Tibial nerve (tissue), 4 donors: ENCODE data around the gene TMEM181. TPM values are rescaled to one million over a fixed set of nuclear protein-coding genes. Genes with fewer than 3 reads are reported as not detected.
A peak's percentile ranks its signal among the peaks of the same experiment; 100 is the strongest.

Experiments
- DNase-seq, 2 donors: peaks; one replicate each; pipeline ENCODE4 v3.0.0-alpha.2; 2019; ENCODE audit warnings: low spot score in 2 of 2
- H3K27ac ChIP-seq, 4 donors: fragments of 200-600 bp; sonication (generic) in 3 of 4; one replicate each; pipeline ENCODE4 v1.5.1; 2017 to 2019; ENCODE audit warnings: mild to moderate bottlenecking in 1 of 4
- H3K27me3 ChIP-seq, 2 donors: fragments of 200-600 bp; sonication (generic) in 1 of 2; one replicate each; pipeline versions ENCODE4 v1.5.1 to v1.6.0; 2017 to 2019
- H3K36me3 ChIP-seq, 3 donors: fragments of 200-600 bp; sonication (generic); one replicate each; pipeline ENCODE4 v1.5.1; 2018 to 2019
- H3K4me1 ChIP-seq, 4 donors: fragments of 200-600 bp; sonication (generic) in 3 of 4; one replicate each; pipeline ENCODE4 v1.5.1; 2017 to 2019
- H3K4me3 ChIP-seq, 4 donors: fragments of 200-600 bp; sonication (generic) in 3 of 4; one replicate each; pipeline ENCODE4 v1.5.1; 2017 to 2019; ENCODE audit warnings: mild to moderate bottlenecking in 1 of 4, moderate library complexity in 1 of 4
- H3K9me3 ChIP-seq, 4 donors: fragments of 200-600 bp; sonication (generic) in 3 of 4; one replicate each; pipeline ENCODE4 v1.5.1; 2017 to 2019
- CTCF ChIP-seq, 5 experiments: fragments of 200-600 bp in 3 of 5; fragments of 450-650 bp in 2 of 5; sonication (generic) in 3 of 5; IDR thresholded peaks; one replicate each; pipeline ENCODE4 v1.5.1; 2016 to 2019; ENCODE audit warnings: antibody characterized with exemption in 5 of 5, mild to moderate bottlenecking in 3 of 5, moderate library complexity in 2 of 5
- EP300 ChIP-seq, 2 donors: sonication (generic); formaldehyde crosslinking; IDR thresholded peaks; one replicate each; pipeline ENCODE4 v1.6.1; 2017; ENCODE audit warnings: antibody characterized with exemption in 2 of 2, mild to moderate bottlenecking in 1 of 2
- POLR2A ChIP-seq, 2 donors: fragments of 450-650 bp; IDR thresholded peaks; one replicate each; pipeline ENCODE4 v1.6.1; 2017; ENCODE audit warnings: antibody characterized with exemption in 2 of 2, mild to moderate bottlenecking in 2 of 2, moderate library complexity in 2 of 2
- WGBS, 2 donors: methylation state at CpG; one replicate each; pipeline ENCODE4 v1.1.5; 2018; 5-methylcytosine and 5-hydroxymethylcytosine counted together
- total RNA-seq, 4 donors: library from RNA; depleted of rRNA; stranded (reverse); fragments of >200 nt; gene quantifications; one replicate each; pipeline ENCODE4 v1.1.0, GENCODE V29; 2016

Gene TMEM181
- total RNA-seq, 4 donors from 2014 or later: 14.1 to 19.0 (median 17.8) TPM

DNA sequence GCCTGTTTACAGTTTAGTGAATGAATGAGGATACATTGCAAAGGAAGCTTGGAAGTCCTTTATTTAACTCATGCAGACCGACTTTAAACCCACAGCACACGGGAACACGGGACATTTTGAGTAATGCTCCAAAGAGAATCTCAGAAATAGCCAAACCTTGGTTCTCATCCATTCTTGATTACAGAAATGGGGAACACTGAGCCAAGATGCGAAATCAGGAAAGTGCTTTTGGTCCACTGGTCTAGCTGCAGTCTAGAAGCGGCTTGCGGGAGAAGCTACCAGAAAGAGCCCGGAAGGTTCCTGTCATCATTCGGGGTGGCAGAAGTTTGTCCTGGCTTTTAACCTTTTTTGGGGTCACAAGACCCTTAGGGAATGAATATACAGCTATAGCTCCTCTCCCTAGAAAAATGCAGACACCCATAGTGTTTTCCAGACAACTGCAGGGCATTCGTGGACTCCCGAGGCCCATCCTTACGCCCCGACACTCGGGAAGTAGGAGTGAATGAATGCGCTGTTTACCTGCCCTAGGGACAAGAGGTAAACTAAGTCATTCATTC lies 475 bp upstream of the TMEM181 start:
- no peaks in the 10 kb centered on the region for H3K9me3 ChIP-seq
- H3K27me3 ChIP-seq: peaks cover 0 to 2% of the 10 kb centered on the region in 2 donors
- H3K4me3 ChIP-seq: peak overlapping the region; percentile 40 to 97 (median 88)
- H3K27ac ChIP-seq: peak overlapping the region; percentile 71 to 95 (median 83)
- WGBS, 2 donors: 41 to 44% methylated on average over 11 to 14 of the region's 14 CpGs
- no peak for TF ChIP-seq POLR2A (IDR thresholded peaks at IDR 0.05)
- TF ChIP-seq CTCF (IDR thresholded peaks at IDR 0.05): no peak
- TF ChIP-seq EP300 (IDR thresholded peaks at IDR 0.05): no peak
- peaks cover 0 to 32% (median 12%) of the 10 kb centered on the region in 4 donors for H3K4me1 ChIP-seq
- DNase-seq: no peak
- no peaks in the 10 kb centered on the region for H3K36me3 ChIP-seq

- no peak for TF ChIP-seq CTCF (IDR thresholded peaks at IDR 0.05)
- no peak for TF ChIP-seq EP300 (IDR thresholded peaks at IDR 0.05)
- TF ChIP-seq POLR2A (IDR thresholded peaks at IDR 0.05): no peak
- Histone ChIP-seq H3K27ac (peak overlapping the region in 2 of 4 donors; percentile 89 to 95), H3K27me3 (no peaks in the 10 kb centered on the region), H3K36me3 (no peaks in the 10 kb centered on the region), H3K4me1 (peaks cover 0 to 32% (median 12%) of the 10 kb centered on the region in 4 donors), H3K9me3 (no peaks in the 10 kb centered on the region), H3K4me3 (peak overlapping the region; percentile 77 to 97 (median 88))
- DNase-seq: no peak
- WGBS, 2 donors: 5% methylated on average over 19 of the region's 19 CpGs
These were observed 987 bp downstream of the TMEM181 start for GRCh38 chr6:158560836-158561320.

GRCh38 chr6:158561321-158561884 lies 1.5 kb downstream of the TMEM181 start:
- Histone ChIP-seq H3K4me1 (peaks cover 0 to 32% (median 12%) of the 10 kb centered on the region in 4 donors), H3K36me3 (no peaks in the 10 kb centered on the region), H3K27ac (peak overlapping the region in 1 of 4 donors; percentile 95), H3K4me3 (peak overlapping the region in 3 of 4 donors; percentile 77 to 97 (median 83)), H3K27me3 (no peaks in the 10 kb centered on the region), H3K9me3 (no peaks in the 10 kb centered on the region)
- no peak for TF ChIP-seq CTCF (IDR thresholded peaks at IDR 0.05)
- TF ChIP-seq POLR2A (IDR thresholded peaks at IDR 0.05): no peak
- TF ChIP-seq EP300 (IDR thresholded peaks at IDR 0.05): no peak
- WGBS, 2 donors: 70 to 84% methylated on average over 14 of the region's 14 CpGs
- DNase-seq: no peak

GRCh38 chr6:158561938-158562337 lies 2.0 kb downstream of the TMEM181 start:
- H3K36me3 ChIP-seq: no peaks in the 10 kb centered on the region
- DNase-seq: no peak
- no peak overlapping the region for H3K4me3 ChIP-seq
- H3K9me3 ChIP-seq: no peaks in the 10 kb centered on the region
- no peaks in the 10 kb centered on the region for H3K27me3 ChIP-seq
- no peak overlapping the region for H3K27ac ChIP-seq
- H3K4me1 ChIP-seq: peaks cover 0 to 32% (median 12%) of the 10 kb centered on the region in 4 donors
- 81 to 85% methylated on average over 8 of the region's 8 CpGs for WGBS, 2 donors
- TF ChIP-seq EP300 (IDR thresholded peaks at IDR 0.05): no peak

DNA sequence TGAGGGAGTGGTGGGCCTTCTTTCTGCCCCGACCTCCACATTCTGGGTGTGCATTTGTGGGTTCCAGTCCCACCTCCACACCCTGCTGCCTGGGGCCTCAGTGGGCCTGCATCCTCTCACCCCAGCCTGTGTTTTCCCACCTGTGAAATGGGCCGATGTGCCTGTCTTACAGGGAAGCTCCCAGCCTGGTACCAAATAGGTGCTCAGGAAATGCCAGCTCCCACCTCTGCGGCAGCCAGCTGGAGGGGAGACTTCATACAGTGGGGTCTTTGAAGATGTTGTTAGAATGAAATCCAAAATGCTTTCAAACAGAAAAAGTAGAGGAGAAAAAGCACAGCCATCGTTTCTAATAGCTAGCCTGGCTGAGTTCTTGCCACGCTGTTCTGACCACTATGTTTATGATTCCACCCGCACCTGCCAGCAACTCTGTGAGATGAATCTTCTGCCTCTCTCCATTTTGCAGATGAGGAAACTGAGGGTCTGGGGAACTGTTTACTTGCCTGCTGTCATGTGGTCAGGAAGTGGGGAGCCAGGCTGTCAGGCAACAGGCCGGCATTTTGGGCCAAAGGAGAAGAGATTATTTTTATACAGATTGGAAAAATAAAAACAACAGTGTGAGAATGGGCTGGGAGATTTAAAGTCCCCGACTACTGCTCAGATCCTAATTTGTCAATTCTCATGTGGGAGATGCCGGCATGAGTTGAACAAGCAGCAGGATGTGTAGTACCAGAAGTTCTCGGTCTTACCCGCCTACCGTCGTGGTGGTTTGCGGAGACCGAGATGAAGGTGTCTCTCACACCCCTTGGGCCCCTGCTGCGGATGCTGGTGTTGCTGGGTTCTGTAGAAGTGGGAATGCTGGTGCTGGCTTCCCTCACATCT lies 4.6 kb downstream of the TMEM181 start:
- 92 to 93% methylated on average over 16 of the region's 16 CpGs for WGBS, 2 donors
- no peak overlapping the region for H3K4me3 ChIP-seq
- no peaks in the 10 kb centered on the region for H3K9me3 ChIP-seq
- no peak for TF ChIP-seq CTCF (IDR thresholded peaks at IDR 0.05)
- TF ChIP-seq POLR2A (IDR thresholded peaks at IDR 0.05): no peak
- no peak for TF ChIP-seq EP300 (IDR thresholded peaks at IDR 0.05)
- H3K4me1 ChIP-seq: peaks cover 0 to 28% (median 12%) of the 10 kb centered on the region in 4 donors
- no peaks in the 10 kb centered on the region for H3K36me3 ChIP-seq
- DNase-seq: no peak
- H3K27ac ChIP-seq: no peak overlapping the region
- H3K27me3 ChIP-seq: no peaks in the 10 kb centered on the region
